Left lobe of liver (tissue), 1 donor: Measurements from ENCODE around the gene CCL22. TPM values are rescaled to one million over a fixed set of nuclear protein-coding genes. Genes with fewer than 3 reads are reported as not detected.

ENCODE experiments used
- total RNA-seq: library from RNA; stranded (reverse); gene quantifications from one replicate; pipeline ENCODE4 v1.2.1, GENCODE V29; 2021
- donor health status: DM: no; HTN: yes; CAD: no.

CCL22 gene
- total RNA-seq, 1 donor from 2014 or later: 0.40 TPM

Other genes with a start within 250 kb of the CCL22 start
- gene PSME3IP1, start 172.7 kb upstream of the CCL22 start, total RNA-seq: 26.6 TPM
- gene RSPRY1, start 172.5 kb upstream of the CCL22 start, total RNA-seq: 18.1 TPM
- 17.1 TPM for gene ARL2BP, start 113.5 kb upstream of the CCL22 start, total RNA-seq
- gene PLLP, start 74.1 kb upstream of the CCL22 start, total RNA-seq: 7.5 TPM
- gene CX3CL1, start 13.7 kb downstream of the CCL22 start, total RNA-seq: 13.8 TPM
- not detected for gene CCL17, start 46.0 kb downstream of the CCL22 start, total RNA-seq
- 21.3 TPM for gene CIAPIN1, start 88.6 kb downstream of the CCL22 start, total RNA-seq
- gene COQ9, start 88.7 kb downstream of the CCL22 start, total RNA-seq: 64.5 TPM
- 34.1 TPM for gene POLR2C, start 103.9 kb downstream of the CCL22 start, total RNA-seq
- gene DOK4, start 127.7 kb downstream of the CCL22 start, total RNA-seq: 43.9 TPM
- gene CCDC102A, start 177.8 kb downstream of the CCL22 start, total RNA-seq: 0.83 TPM
- gene ADGRG5, start 183.9 kb downstream of the CCL22 start, total RNA-seq: 0.10 TPM